ENCODE measurements around the gene ASGR2. TPM values are rescaled to one million over a fixed set of nuclear protein-coding genes. Genes with fewer than 3 reads are reported as not detected.
"Not testable (repeated sequence)": the region's sequence is repeated elsewhere in the genome, so short reads cannot be mapped to it uniquely, and the experiment has no call there.

Gene ASGR2, protein sequence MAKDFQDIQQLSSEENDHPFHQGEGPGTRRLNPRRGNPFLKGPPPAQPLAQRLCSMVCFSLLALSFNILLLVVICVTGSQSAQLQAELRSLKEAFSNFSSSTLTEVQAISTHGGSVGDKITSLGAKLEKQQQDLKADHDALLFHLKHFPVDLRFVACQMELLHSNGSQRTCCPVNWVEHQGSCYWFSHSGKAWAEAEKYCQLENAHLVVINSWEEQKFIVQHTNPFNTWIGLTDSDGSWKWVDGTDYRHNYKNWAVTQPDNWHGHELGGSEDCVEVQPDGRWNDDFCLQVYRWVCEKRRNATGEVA
- not detected in 2 replicates for total RNA-seq
- not detected in 2 replicates for polyA plus RNA-seq
- polyA plus RNA-seq (2012) = not detected in 2 replicates
- polyA minus RNA-seq (ENCODE audit: low replicate concordance) = not detected in 2 replicates

DNA sequence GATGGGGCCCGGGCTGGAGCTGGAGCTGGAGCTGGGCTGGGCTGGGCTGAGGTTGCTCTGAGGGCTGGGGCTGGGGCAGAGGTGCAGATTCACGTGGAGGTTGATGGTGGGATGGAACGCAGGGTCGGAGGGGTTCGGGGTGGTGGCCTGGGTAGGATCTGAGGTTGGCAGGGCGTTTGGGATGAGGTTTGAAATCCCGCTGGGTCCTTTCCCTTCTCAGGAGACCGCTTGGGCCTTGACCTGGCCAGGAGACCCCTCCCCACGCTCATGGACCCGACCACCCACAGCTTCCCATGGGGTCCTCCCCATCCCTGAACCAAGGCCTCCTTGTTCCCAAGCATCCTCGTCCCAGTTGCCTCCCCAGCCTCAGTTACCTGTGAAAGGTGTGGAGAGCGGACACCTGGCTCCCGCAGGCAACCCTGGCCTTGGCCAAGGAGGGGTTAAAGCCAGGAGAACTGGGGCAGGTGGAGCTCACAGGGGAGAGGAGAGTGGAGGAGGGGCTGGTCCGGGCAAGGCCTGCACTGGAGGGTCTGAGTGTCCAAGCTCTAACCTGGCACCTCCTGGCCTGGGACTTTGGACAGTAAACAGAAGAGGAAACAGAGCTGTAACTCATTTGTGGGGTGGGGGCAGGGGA, at the start of gene ASGR2:
Gene ASGR2 (minus strand): TSS at position 582 of the 634 bp plus-strand sequence. CDS start 582 bp downstream, outside the sequence.
- DNase-seq (ENCODE audit: low read depth in 2 of 2) = no peak

DNA sequence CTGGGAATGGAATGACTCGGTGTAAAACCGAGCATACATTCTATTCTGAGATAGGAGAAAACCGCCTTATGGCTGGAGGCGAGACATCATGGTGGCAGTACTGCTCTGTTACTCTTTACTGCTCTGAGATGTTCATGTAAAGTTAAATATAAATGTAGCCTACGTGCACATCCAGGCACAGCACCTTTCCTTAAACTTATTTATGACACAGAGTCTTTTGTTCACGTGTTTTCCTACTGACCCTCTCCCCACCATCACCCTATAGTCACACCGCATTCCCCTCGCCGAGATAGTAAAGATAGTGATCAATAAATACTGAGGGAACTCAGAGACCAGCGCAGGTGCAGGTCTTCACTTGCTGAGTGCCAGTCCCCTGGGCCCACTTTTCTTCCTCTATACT, 44.9 kb upstream of the ASGR2 start:
- not testable (repeated sequence) for H3K9me3 ChIP-seq (ENCODE audit: control insufficient read depth, insufficient read depth, low read depth, low read length); H3K9ac ChIP-seq (ENCODE audit: insufficient read depth, low read length); H4K20me1 ChIP-seq (ENCODE audit: control insufficient read depth, extremely low read depth, insufficient read depth, low read length); H3K4me3 ChIP-seq (replicated peaks in 1 of 4; ENCODE audit: control extremely low read depth in 1 of 4, insufficient read depth in 1 of 4, low read depth in 3 of 4, low read length in 4 of 4); H3K27ac ChIP-seq (ENCODE audit: insufficient read depth, low read length); H2AFZ ChIP-seq (ENCODE audit: low read length); H3K27me3 ChIP-seq (ENCODE audit: control insufficient read depth, insufficient read depth, low read length); H3K36me3 ChIP-seq (ENCODE audit: control insufficient read depth, insufficient read depth, low read length); DNase-seq (ENCODE audit: low read depth in 2 of 2); H3K79me2 ChIP-seq (ENCODE audit: control insufficient read depth, insufficient read depth, low read length); H3K4me2 ChIP-seq (ENCODE audit: extremely low read depth, insufficient read depth, low read length); H3K4me1 ChIP-seq (ENCODE audit: control insufficient read depth, extremely low read depth, insufficient read depth, low read length)

More for the DNA sequence above, at the start of gene ASGR2:
- Histone ChIP-seq H3K9me3 (ENCODE audit: control insufficient read depth, insufficient read depth, low read depth, low read length) (no peaks in the 10 kb centered on the region), H2AFZ (ENCODE audit: low read length) (no peak within 1 kb of the TSS), H3K9ac (ENCODE audit: insufficient read depth, low read length) (no peak within 1 kb of the TSS), H3K4me3 (replicated peaks in 1 of 4; ENCODE audit: control extremely low read depth in 1 of 4, insufficient read depth in 1 of 4, low read depth in 3 of 4, low read length in 4 of 4) (no peak within 1 kb of the TSS), H3K4me2 (ENCODE audit: extremely low read depth, insufficient read depth, low read length) (no peak within 1 kb of the TSS), H3K27ac (ENCODE audit: insufficient read depth, low read length) (no peak within 1 kb of the TSS), H3K4me1 (ENCODE audit: control insufficient read depth, extremely low read depth, insufficient read depth, low read length) (no peaks in the 10 kb centered on the region), H3K36me3 (ENCODE audit: control insufficient read depth, insufficient read depth, low read length) (no peaks in the 10 kb centered on the region), H4K20me1 (ENCODE audit: control insufficient read depth, extremely low read depth, insufficient read depth, low read length) (no peaks in the 10 kb centered on the region), H3K27me3 (ENCODE audit: control insufficient read depth, insufficient read depth, low read length) (no peaks in the 10 kb centered on the region), H3K79me2 (ENCODE audit: control insufficient read depth, insufficient read depth, low read length) (no peaks in the 10 kb centered on the region)
- TF ChIP-seq EZH2 (IDR thresholded peaks at IDR 0.05; ENCODE audit: low read length, missing control alignments) = no peak
- TF ChIP-seq, protein P1, sequence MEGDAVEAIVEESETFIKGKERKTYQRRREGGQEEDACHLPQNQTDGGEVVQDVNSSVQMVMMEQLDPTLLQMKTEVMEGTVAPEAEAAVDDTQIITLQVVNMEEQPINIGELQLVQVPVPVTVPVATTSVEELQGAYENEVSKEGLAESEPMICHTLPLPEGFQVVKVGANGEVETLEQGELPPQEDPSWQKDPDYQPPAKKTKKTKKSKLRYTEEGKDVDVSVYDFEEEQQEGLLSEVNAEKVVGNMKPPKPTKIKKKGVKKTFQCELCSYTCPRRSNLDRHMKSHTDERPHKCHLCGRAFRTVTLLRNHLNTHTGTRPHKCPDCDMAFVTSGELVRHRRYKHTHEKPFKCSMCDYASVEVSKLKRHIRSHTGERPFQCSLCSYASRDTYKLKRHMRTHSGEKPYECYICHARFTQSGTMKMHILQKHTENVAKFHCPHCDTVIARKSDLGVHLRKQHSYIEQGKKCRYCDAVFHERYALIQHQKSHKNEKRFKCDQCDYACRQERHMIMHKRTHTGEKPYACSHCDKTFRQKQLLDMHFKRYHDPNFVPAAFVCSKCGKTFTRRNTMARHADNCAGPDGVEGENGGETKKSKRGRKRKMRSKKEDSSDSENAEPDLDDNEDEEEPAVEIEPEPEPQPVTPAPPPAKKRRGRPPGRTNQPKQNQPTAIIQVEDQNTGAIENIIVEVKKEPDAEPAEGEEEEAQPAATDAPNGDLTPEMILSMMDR (conservative IDR thresholded peaks at IDR 0.05 in 1 of 2, IDR thresholded peaks at IDR 0.05 in 1 of 2; ENCODE audit: low read depth in 1 of 2, low read length in 2 of 2) = no peak

DNA sequence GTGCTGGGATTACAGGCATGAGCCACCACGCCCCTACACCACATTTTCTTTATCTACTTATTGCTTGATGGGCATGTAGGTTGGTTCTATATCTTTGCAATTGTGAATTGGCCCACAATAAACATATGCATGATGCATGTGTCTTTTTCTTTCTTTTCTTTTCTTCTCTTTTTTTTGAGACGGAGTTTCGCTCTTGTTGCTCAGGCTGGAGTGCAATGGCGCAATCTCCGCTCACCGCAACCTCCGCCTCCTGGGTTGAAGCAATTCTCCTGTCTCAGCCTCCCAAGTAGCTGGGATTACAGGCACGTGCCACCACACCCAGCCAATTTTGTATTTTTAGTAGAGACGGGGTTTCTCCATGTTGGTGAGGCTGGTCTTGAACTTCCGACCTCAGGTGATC, 43.8 kb upstream of the ASGR2 start:
- not testable (repeated sequence) for H3K9me3 ChIP-seq (ENCODE audit: control insufficient read depth, insufficient read depth, low read depth, low read length); H3K36me3 ChIP-seq (ENCODE audit: control insufficient read depth, insufficient read depth, low read length); H3K79me2 ChIP-seq (ENCODE audit: control insufficient read depth, insufficient read depth, low read length); H3K9ac ChIP-seq (ENCODE audit: insufficient read depth, low read length); H3K4me1 ChIP-seq (ENCODE audit: control insufficient read depth, extremely low read depth, insufficient read depth, low read length); H3K27me3 ChIP-seq (ENCODE audit: control insufficient read depth, insufficient read depth, low read length); H4K20me1 ChIP-seq (ENCODE audit: control insufficient read depth, extremely low read depth, insufficient read depth, low read length); DNase-seq (ENCODE audit: low read depth in 2 of 2); H3K4me3 ChIP-seq (replicated peaks in 1 of 4; ENCODE audit: control extremely low read depth in 1 of 4, insufficient read depth in 1 of 4, low read depth in 3 of 4, low read length in 4 of 4); H2AFZ ChIP-seq (ENCODE audit: low read length); H3K4me2 ChIP-seq (ENCODE audit: extremely low read depth, insufficient read depth, low read length); H3K27ac ChIP-seq (ENCODE audit: insufficient read depth, low read length)

Data from fibroblast of lung (primary cell).